Chondrocyte (in vitro differentiated cells): ENCODE data around the gene TFF1. TPM values are rescaled to one million over a fixed set of nuclear protein-coding genes. Genes with fewer than 3 reads are reported as not detected.

Experiments
- DNase-seq: peaks from one replicate; pipeline ENCODE4 v3.0.0; 2021; ENCODE audit warnings: mixed read lengths, low spot score
- H3K27ac Mint-ChIP-seq: one replicate; pipeline ENCODE4 v1.8.0; 2021; ENCODE audit warnings: mild to moderate bottlenecking, moderate library complexity, mixed read lengths; ENCODE audit not compliant: unreplicated experiment
- H3K27me3 Mint-ChIP-seq: 2 replicates; pipeline ENCODE4 v1.8.0; 2021; ENCODE audit warnings: low read depth, mixed read lengths
- H3K36me3 Mint-ChIP-seq: 2 replicates; pipeline ENCODE4 v1.8.0; 2021; ENCODE audit warnings: low read depth, mixed read lengths
- H3K4me1 Mint-ChIP-seq: 2 replicates; pipeline ENCODE4 v1.8.0; 2021; ENCODE audit warnings: low read depth, mild to moderate bottlenecking, mixed read lengths
- H3K4me3 Mint-ChIP-seq: one replicate; pipeline ENCODE4 v1.8.0; 2021; ENCODE audit warnings: mild to moderate bottlenecking, moderate library complexity, mixed read lengths; ENCODE audit not compliant: unreplicated experiment
- H3K9me3 Mint-ChIP-seq: 2 replicates; pipeline ENCODE4 v1.8.0; 2021; ENCODE audit warnings: low read depth, mixed read lengths
- total RNA-seq: library from RNA; stranded (reverse); gene quantifications from 3 replicates; pipeline ENCODE4 v1.2.1, GENCODE V29; 2021
- TF ChIP-seq, protein P1 (sequence below): fragments of 200-600 bp; sonication (generic); IDR thresholded peaks from 2 replicates; pipeline ENCODE4 v1.5.0; 2021; ENCODE audit warnings: antibody characterized with exemption, mild to moderate bottlenecking, moderate library complexity

The TFF1 gene
- total RNA-seq, 1 donor from 2014 or later = not detected

- no peak overlapping the region for H3K4me3 Mint-ChIP-seq
- no peak for DNase-seq
- no peak overlapping the region for H3K27ac Mint-ChIP-seq
- peaks cover 1% of the 10 kb centered on the region for H3K36me3 Mint-ChIP-seq
- peaks cover 17% of the 10 kb centered on the region for H3K9me3 Mint-ChIP-seq
- H3K27me3 Mint-ChIP-seq = peaks cover 12% of the 10 kb centered on the region
- TF ChIP-seq, protein P1, sequence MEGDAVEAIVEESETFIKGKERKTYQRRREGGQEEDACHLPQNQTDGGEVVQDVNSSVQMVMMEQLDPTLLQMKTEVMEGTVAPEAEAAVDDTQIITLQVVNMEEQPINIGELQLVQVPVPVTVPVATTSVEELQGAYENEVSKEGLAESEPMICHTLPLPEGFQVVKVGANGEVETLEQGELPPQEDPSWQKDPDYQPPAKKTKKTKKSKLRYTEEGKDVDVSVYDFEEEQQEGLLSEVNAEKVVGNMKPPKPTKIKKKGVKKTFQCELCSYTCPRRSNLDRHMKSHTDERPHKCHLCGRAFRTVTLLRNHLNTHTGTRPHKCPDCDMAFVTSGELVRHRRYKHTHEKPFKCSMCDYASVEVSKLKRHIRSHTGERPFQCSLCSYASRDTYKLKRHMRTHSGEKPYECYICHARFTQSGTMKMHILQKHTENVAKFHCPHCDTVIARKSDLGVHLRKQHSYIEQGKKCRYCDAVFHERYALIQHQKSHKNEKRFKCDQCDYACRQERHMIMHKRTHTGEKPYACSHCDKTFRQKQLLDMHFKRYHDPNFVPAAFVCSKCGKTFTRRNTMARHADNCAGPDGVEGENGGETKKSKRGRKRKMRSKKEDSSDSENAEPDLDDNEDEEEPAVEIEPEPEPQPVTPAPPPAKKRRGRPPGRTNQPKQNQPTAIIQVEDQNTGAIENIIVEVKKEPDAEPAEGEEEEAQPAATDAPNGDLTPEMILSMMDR = no peak
- H3K4me1 Mint-ChIP-seq = peaks cover 6% of the 10 kb centered on the region
Observed at GRCh38 chr21:42350318-42350910, 15.9 kb downstream of the TFF1 start.

- no peak for DNase-seq
- Mint-ChIP-seq H3K27ac (no peak overlapping the region), H3K36me3 (peaks cover 1% of the 10 kb centered on the region), H3K27me3 (peaks cover 12% of the 10 kb centered on the region), H3K9me3 (peaks cover 11% of the 10 kb centered on the region), H3K4me1 (peaks cover 6% of the 10 kb centered on the region), H3K4me3 (no peak overlapping the region)
- TF ChIP-seq, protein P1 = no peak
Observed at GRCh38 chr21:42349420-42350317, 16.7 kb downstream of the TFF1 start.

DNA sequence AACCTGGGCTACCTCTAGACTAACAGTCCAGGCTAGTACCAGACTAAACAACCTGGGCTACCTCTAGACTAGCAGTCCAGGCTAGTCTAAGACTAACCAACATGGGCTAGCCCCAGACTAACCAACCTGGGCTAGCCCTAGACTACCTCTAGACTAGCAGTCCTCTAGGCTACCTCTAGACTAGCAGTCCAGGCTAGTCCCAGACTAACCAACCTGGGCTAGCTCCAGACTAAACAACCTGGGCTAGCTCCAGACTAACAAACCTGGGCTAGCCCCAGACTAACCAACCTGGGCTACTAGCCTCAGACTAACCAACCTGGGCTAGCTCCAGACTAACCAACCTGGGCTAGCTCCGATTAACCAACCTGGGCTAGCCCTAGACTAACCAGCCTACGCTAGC lies 17.6 kb downstream of the TFF1 start:
- DNase-seq = no peak
- Mint-ChIP-seq H3K4me3 (no peak overlapping the region), H3K36me3 (peaks cover 1% of the 10 kb centered on the region), H3K9me3 (peaks cover 7% of the 10 kb centered on the region), H3K4me1 (peaks cover 6% of the 10 kb centered on the region), H3K27ac (no peak overlapping the region), H3K27me3 (peaks cover 10% of the 10 kb centered on the region)
- TF ChIP-seq, protein P1 = no peak

DNA sequence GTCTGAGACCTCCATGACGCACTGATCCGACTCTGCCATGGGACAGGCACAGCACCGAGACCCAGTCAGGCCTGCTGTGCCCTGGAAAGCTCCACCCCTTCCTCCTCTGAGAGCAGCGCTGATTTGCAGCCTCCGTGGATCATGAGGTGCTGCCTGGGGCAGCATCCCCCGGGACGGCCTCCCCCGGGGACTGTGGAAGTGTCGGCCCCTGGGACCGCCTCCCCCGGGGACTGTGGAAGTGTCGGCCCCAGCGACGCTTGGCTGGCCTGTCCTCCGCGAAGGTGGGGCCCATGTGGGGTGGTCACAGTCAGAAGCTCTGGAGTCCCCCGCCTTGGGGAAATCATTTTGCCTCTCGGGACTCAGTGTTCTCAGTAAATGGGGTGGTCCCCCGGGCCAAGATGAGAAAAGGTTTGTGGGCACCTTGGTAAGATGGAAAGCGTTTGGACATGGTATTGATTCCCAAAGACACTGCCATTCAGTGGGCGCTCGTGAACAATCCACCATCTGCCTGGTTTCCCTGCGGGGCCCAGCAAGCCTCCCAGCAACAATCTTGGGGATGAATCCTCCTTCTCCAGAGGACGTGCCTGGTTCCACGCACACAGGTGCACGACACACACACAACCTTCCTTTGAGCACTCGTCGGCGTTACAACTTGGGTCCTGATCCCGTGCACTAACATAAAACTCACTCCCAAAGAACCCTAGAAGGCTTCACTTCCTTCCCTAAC lies 18.6 kb downstream of the TFF1 start:
- DNase-seq = no peak
- no peaks in the 10 kb centered on the region for H3K9me3 Mint-ChIP-seq
- H3K27me3 Mint-ChIP-seq = no peaks in the 10 kb centered on the region
- H3K36me3 Mint-ChIP-seq = peaks cover 1% of the 10 kb centered on the region
- H3K27ac Mint-ChIP-seq = no peak overlapping the region
- H3K4me3 Mint-ChIP-seq = no peak overlapping the region
- TF ChIP-seq, protein P1 = no peak
- H3K4me1 Mint-ChIP-seq = peaks cover 6% of the 10 kb centered on the region
